ENCODE data around the gene OR6Y1.

GRCh38 chr1:158559696-158560095 is 5.5 kb upstream of the OR6Y1 start:
- TF ChIP-seq CTCF (conservative IDR thresholded peaks at IDR 0.05) (no peak), ZFX (IDR thresholded peaks at IDR 0.05) (no peak)

Data from C4-2B (cell line).